ENCODE data around the gene ANKRD35. TPM values are rescaled to one million over a fixed set of nuclear protein-coding genes. Genes with fewer than 3 reads are reported as not detected.
A peak's percentile ranks its signal among the peaks of the same experiment; 100 is the strongest.

The ANKRD35 gene
- total and polyA plus RNA-seq, 9 of the 15 experiments (the other 6 are each of a cell fraction or from before 2014, with no cell fraction given): 0.07 to 0.14 (median 0.07) TPM; not detected in 5

DNA sequence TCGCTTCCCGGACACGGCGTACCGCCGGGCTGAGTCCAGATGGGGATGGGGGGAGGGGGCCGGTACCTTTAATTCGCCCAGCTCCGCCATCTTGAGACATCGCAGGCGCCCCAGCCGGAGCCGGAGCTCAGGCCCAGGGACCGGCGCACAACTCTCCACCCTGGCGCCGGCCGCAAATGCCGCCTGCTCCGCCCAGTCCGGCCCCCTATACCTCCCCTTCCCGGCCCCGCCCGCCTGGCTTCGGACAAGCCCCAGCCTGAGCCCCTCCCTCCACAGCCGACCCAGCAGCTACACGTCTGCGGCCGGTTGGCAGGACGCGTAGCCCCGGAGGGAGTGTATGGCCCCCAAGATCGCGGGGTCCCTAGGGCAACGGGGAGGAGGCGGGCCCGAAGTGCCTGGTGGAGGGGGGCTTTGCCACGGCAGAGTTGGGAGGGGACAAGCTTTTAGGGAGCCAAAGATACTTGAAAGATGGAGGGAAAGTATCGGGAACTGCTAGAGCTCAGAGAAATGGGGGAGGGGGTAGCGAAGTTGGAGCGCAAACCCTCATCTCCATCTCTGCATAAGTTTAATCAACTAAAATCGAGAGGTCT is 26.7 kb downstream of the ANKRD35 start, which contains the start of gene PIAS3 (continued):
- 0 out of 2 replicates have a peak, but pooled peaks have one; percentile 26 for TF ChIP-seq ATF1 (CRISPR knock-in tag; IDR thresholded peaks at IDR 0.05)
- peak; percentile 46; the same call in 1 of the 2 replicates for TF ChIP-seq ATF1 (tag; IDR thresholded peaks at IDR 0.05)
- TF ChIP-seq JUND (IDR thresholded peaks at IDR 0.05; ENCODE audit: borderline replicate concordance, low read depth, low read length): 0 out of 2 replicates have a peak, but pooled peaks have one; percentile 21
- TF ChIP-seq JUND (tag; IDR thresholded peaks at IDR 0.05; ENCODE audit: borderline replicate concordance, low read depth, low read length): no peak
- no peak for TF ChIP-seq ZNF551 (CRISPR knock-in tag; IDR thresholded peaks at IDR 0.05)
- TF ChIP-seq NFRKB (IDR thresholded peaks at IDR 0.05; ENCODE audit: low read depth): 0 out of 2 replicates have a peak, but pooled peaks have one; percentile 23
- TF ChIP-seq ZNF830 (CRISPR knock-in tag; IDR thresholded peaks at IDR 0.05): 0 out of 2 replicates have a peak, but pooled peaks have one; percentile 39
- no peak for TF ChIP-seq PHF20 (IDR thresholded peaks at IDR 0.05; ENCODE audit: partially characterized antibody)
- peak; percentile 33 for TF ChIP-seq HNRNPK (IDR thresholded peaks at IDR 0.05; ENCODE audit: low read depth, low read length, poor library complexity, severe bottlenecking)
- TF ChIP-seq NR2C2 (CRISPR knock-in tag; IDR thresholded peaks at IDR 0.05): 0 out of 2 replicates have a peak, but pooled peaks have one; percentile 16
- TF ChIP-seq NR2C2 (tag; IDR thresholded peaks at IDR 0.05): no peak
- TF ChIP-seq NBN (IDR thresholded peaks at IDR 0.05; ENCODE audit: low read depth): 0 out of 2 replicates have a peak, but pooled peaks have one; percentile 24
- peak; percentile 67 for TF ChIP-seq POLR2A (conservative IDR thresholded peaks at IDR 0.05)
- peak; percentile 74 to 77 for TF ChIP-seq NRF1 (conservative IDR thresholded peaks at IDR 0.05 in 1 of 2, IDR thresholded peaks at IDR 0.05 in 1 of 2)
- peak; percentile 20 for TF ChIP-seq CTBP1 (IDR thresholded peaks at IDR 0.05; ENCODE audit: borderline replicate concordance)
- peak; percentile 85 for TF ChIP-seq PCBP1 (IDR thresholded peaks at IDR 0.05; ENCODE audit: low read depth, low read length, poor library complexity, severe bottlenecking)
- 0 out of 2 replicates have a peak, but pooled peaks have one; percentile 20 for TF ChIP-seq ZNF263 (CRISPR knock-in tag; IDR thresholded peaks at IDR 0.05; ENCODE audit: borderline replicate concordance)
- TF ChIP-seq SMARCC2 (IDR thresholded peaks at IDR 0.05; ENCODE audit: low read depth): 0 out of 2 replicates have a peak, but pooled peaks have one; percentile 48
- 0 out of 2 replicates have a peak, but pooled peaks have one; percentile 62 for TF ChIP-seq SUPT5H (IDR thresholded peaks at IDR 0.05)
- TF ChIP-seq HDAC1 (IDR thresholded peaks at IDR 0.05): peak in 1 of 2 experiments; percentile 21; a peak in 1 of 4 replicates
- TF ChIP-seq, protein P1, sequence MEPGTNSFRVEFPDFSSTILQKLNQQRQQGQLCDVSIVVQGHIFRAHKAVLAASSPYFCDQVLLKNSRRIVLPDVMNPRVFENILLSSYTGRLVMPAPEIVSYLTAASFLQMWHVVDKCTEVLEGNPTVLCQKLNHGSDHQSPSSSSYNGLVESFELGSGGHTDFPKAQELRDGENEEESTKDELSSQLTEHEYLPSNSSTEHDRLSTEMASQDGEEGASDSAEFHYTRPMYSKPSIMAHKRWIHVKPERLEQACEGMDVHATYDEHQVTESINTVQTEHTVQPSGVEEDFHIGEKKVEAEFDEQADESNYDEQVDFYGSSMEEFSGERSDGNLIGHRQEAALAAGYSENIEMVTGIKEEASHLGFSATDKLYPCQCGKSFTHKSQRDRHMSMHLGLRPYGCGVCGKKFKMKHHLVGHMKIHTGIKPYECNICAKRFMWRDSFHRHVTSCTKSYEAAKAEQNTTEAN (CRISPR knock-in tag; IDR thresholded peaks at IDR 0.05): 0 out of 2 replicates have a peak, but pooled peaks have one; percentile 32
